Subcutaneous abdominal adipose tissue (tissue), 5 donors: ENCODE results near the gene RCAN3.
"Not testable (repeated sequence)": the region's sequence is repeated elsewhere in the genome, so short reads cannot be mapped to it uniquely, and the experiment has no call there.

Experiments used
- H3K27ac ChIP-seq: one replicate; pipeline ENCODE4 v1.7.0; 2013; ENCODE audit warnings: low read depth, mild to moderate bottlenecking, inconsistent platforms, low read length, moderate library complexity
- H3K27me3 ChIP-seq, 5 donors: one replicate each; pipeline ENCODE4 v1.7.0; 2013; ENCODE audit warnings: low read length in 5 of 5, inconsistent platforms in 1 of 5; ENCODE audit not compliant: control insufficient read depth in 5 of 5, insufficient read depth in 4 of 5
- H3K36me3 ChIP-seq, 5 donors: one replicate each; pipeline ENCODE4 v1.7.0; 2013; ENCODE audit warnings: low read length in 5 of 5; ENCODE audit not compliant: control insufficient read depth in 5 of 5, insufficient read depth in 5 of 5
- H3K4me1 ChIP-seq, 5 donors: one replicate each; pipeline ENCODE4 v1.7.0; 2013; ENCODE audit warnings: low read length in 5 of 5, mild to moderate bottlenecking in 3 of 5, moderate library complexity in 1 of 5; ENCODE audit not compliant: control insufficient read depth in 5 of 5, insufficient read depth in 5 of 5
- H3K4me3 ChIP-seq, 5 donors: one replicate each; pipeline ENCODE4 v1.7.0; 2013; ENCODE audit warnings: low read length in 5 of 5, low read depth in 1 of 5
- H3K9ac ChIP-seq, 5 donors: one replicate each; pipeline ENCODE4 v1.7.0; 2013; ENCODE audit warnings: low read length in 5 of 5, mild to moderate bottlenecking in 4 of 5, moderate library complexity in 3 of 5
- H3K9me3 ChIP-seq, 5 donors: one replicate each; pipeline ENCODE4 v1.7.0; 2013; ENCODE audit warnings: low read length in 5 of 5; ENCODE audit not compliant: control insufficient read depth in 5 of 5
- donor health status: healthy.
- donor health status: healthy.
- donor health status: healthy.
- donor health status: healthy.
- donor health status: healthy.

Gene RCAN3

DNA sequence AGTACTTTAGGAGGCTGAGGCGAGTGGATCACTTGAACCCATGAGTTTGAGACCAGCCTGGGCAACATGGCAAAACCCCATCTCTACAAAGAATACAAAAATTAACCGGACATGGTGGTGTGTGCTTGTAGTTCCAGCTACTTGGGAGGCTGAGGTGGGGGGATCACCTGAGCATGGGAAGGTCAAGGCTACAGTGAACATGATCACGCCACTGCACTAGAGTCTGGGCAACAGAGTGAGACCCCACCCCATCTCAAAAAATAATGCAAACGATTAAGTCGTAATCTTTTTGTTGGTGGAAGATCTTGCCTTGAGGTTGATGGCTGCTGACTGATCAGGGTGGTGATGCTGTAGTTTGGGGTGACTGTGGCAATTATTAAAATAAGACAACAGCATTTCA lies 6.3 kb downstream of the RCAN3 start:
- no peaks in the 10 kb centered on the region for H3K9me3 ChIP-seq
- H3K36me3 ChIP-seq, result no peaks in the 10 kb centered on the region
- peaks cover 0 to 1% (median 0%) of the 10 kb centered on the region in 5 donors for H3K4me1 ChIP-seq
- H3K4me3 ChIP-seq, result no peak overlapping the region
- H3K9ac ChIP-seq, result no peak overlapping the region
- H3K27me3 ChIP-seq, result no peaks in the 10 kb centered on the region
- H3K27ac ChIP-seq, result no peak overlapping the region

DNA sequence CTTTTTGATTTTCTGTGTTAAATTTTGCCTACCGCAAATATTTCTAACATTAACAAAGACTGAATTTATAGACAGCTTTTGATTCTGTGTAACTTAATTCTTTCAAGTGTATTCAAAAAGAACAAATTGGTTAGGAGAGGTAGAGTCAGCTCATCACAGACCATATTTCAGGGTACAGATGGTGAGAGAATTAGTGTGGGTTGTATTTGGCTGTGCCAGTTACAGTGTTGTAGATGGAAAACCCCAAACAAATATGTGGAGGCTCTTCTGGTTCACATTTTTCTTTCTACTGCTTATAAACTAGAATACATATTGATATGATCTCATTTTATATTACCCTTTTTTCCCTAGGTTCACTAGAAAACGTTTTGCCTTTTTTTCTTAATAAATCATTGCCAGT lies 11.1 kb downstream of the RCAN3 start:
- Histone ChIP-seq H3K9ac (no peak overlapping the region), H3K4me1 (no peaks in the 10 kb centered on the region), H3K4me3 (no peak overlapping the region), H3K27ac (no peak overlapping the region), H3K27me3 (no peaks in the 10 kb centered on the region), H3K36me3 (peaks cover 0 to 4% (median 0%) of the 10 kb centered on the region in 5 donors), H3K9me3 (no peaks in the 10 kb centered on the region)

DNA sequence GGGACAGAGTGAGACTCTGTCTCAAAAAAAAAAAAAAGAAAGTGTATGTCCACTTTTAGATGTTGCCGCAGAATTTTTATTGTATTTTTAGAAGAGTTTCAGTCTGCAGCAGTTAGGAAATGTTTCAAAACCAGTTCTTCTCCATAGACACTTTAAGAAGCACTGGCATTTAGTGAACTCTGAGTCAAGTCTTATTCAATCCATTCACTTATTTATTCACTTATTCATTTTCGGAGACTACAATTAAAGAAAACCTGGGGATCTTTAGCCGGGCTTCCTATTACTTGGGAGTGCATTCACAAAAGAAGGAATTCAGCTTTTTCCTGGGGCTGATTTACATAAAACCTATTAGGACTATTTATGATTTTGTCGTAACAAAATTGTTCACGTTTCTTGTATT lies 12.3 kb downstream of the RCAN3 start:
- Histone ChIP-seq H3K4me3 (no peak overlapping the region), H3K27me3 (no peaks in the 10 kb centered on the region), H3K9me3 (no peaks in the 10 kb centered on the region), H3K9ac (no peak overlapping the region), H3K4me1 (no peaks in the 10 kb centered on the region), H3K27ac (no peak overlapping the region), H3K36me3 (peaks cover 0 to 4% (median 0%) of the 10 kb centered on the region in 5 donors)

DNA sequence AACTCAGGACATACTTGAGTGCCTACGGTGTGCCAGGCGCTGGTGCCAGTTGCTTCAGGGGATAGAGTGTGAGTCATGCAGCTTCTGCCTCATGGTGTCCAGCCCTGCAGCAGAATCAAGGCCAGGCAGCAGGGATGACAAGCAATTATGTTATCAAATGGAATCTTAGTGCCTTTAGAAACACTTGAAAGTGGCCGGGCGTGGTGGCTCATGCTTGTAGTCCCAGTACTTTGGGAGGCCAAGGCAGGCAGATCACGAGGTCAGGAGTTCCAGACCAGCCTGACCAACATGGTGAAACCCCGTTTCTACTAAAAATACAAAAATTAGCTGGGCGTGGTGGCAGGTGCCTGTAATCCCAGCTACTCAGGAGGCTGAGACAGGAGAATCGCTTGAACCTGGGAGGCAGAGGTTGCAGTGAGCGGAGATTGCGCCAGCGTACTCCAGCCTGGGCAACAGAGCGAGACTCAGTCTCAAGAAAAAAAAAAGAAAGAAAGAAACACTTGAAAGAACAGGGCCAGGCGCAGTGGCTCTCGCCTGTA lies 13.1 kb downstream of the RCAN3 start:
- H3K4me1 ChIP-seq, H3K4me3 ChIP-seq, H3K27me3 ChIP-seq, H3K36me3 ChIP-seq, H3K9ac ChIP-seq, H3K27ac ChIP-seq, H3K9me3 ChIP-seq: not testable (repeated sequence)

DNA sequence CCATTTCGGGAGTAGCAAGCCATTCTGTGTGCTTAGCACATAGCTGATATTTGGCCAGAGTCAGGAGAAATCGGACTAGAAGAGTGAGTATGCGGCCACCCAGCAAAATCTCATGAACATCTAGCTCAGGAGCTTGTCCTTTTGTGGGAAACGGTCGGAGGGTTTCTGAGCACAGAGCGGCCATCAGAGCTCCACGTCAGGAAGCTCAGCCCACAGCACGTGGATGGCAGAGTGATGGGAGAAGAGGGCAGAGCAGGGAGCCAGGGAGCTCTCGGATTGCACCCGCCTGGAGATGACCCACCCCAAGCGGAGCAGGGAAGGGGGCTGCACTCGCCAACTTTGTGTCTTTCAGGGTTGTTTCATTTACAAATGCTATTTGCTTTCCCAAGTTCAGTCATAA lies 13.9 kb downstream of the RCAN3 start:
- Histone ChIP-seq H3K27ac (no peak overlapping the region), H3K4me3 (no peak overlapping the region)

DNA sequence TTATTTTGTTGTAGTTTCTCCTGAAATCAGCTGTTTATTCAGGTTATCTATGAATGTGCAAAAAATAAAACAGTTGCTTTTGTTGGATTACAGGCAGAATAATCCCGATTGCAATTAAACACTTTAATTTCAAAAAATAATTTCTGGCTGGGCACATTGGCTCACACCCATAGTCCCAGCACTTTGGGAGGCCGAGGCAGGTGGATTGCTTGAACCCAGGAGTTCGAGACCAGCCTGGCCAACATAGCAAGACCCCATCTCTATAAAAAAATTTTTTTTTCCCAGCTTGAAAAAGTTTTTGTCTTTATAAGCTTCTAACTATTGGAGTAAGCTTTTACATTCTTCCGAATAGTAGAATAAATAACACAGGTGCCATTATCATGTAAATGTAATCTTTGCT lies 15.3 kb downstream of the RCAN3 start:
- Histone ChIP-seq H3K27me3 (no peaks in the 10 kb centered on the region), H3K36me3 (peaks cover 0 to 4% (median 0%) of the 10 kb centered on the region in 5 donors), H3K4me1 (no peaks in the 10 kb centered on the region), H3K4me3 (no peak overlapping the region), H3K9ac (no peak overlapping the region), H3K9me3 (no peaks in the 10 kb centered on the region), H3K27ac (no peak overlapping the region)

More for the DNA sequence above, 13.9 kb downstream of the RCAN3 start:
- Histone ChIP-seq H3K4me1 (no peaks in the 10 kb centered on the region), H3K9me3 (no peaks in the 10 kb centered on the region), H3K9ac (no peak overlapping the region), H3K36me3 (peaks cover 0 to 4% (median 0%) of the 10 kb centered on the region in 5 donors), H3K27me3 (no peaks in the 10 kb centered on the region)

DNA sequence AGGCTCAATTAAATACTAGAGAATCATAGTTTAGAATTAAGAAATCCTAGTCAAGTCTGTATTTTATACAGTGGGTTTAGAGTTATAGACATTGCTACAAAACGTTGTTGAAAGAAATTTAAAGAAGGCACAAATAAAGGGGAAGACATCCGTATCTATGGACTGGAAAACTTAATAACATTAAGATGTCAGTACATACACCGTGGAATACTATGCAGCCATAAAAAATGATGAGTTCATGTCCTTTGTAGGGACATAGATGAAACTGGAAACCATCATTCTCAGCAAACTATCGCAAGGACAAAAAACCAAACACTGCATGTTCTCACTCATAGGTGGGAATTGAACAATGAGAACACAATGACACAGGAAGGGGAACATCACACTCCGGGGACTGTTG lies 17.6 kb downstream of the RCAN3 start:
- H3K9me3 ChIP-seq, H3K27ac ChIP-seq, H3K4me3 ChIP-seq, H3K27me3 ChIP-seq, H3K4me1 ChIP-seq, H3K36me3 ChIP-seq, H3K9ac ChIP-seq: not testable (repeated sequence)

DNA sequence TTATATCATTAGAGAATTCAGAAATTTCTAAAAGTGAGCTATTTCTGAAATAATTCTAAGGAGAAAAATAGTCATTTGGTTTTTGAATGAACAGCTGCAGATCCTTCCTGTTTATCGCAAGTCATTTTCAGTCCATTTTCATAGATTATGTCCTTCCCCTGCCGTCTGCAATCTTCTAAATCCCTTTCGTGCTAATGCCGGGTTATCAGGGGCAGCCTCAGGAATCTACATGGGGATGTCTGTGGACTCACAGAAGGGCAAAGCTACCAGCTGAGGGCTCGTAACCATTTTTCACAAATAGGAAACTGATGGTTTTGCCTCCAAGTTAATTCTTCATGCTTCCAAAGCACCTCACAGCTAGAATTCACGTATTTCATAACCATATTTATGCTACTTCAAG lies 23.0 kb downstream of the RCAN3 start:
- Histone ChIP-seq H3K9ac (no peak overlapping the region), H3K4me3 (no peak overlapping the region), H3K27ac (no peak overlapping the region), H3K4me1 (no peaks in the 10 kb centered on the region), H3K9me3 (no peaks in the 10 kb centered on the region), H3K27me3 (no peaks in the 10 kb centered on the region), H3K36me3 (no peaks in the 10 kb centered on the region)

DNA sequence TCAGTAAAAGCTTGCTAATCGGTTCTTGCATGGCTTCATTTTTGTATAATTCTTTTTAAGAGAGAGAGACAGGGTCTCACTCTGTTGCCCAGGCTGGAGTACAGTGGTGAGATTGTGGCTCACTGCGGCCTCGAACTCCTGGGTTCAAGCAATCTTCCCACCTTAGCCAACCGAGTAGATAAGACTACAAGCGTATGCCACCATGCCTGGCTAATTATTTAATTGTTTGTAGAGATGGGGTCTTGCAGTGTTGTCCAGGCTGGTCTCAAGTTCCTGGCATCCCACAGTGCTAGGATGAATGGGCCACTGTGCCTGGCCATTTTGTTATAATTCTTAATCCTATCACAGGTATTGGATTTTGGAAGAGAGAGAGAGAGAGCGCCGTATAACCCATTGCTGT lies 23.4 kb downstream of the RCAN3 start:
- H3K27ac ChIP-seq, result no peak overlapping the region
- no peaks in the 10 kb centered on the region for H3K36me3 ChIP-seq
- no peak overlapping the region for H3K4me3 ChIP-seq
- H3K9ac ChIP-seq, result no peak overlapping the region
- H3K4me1 ChIP-seq, result no peaks in the 10 kb centered on the region
- no peaks in the 10 kb centered on the region for H3K27me3 ChIP-seq
- H3K9me3 ChIP-seq, result no peaks in the 10 kb centered on the region

DNA sequence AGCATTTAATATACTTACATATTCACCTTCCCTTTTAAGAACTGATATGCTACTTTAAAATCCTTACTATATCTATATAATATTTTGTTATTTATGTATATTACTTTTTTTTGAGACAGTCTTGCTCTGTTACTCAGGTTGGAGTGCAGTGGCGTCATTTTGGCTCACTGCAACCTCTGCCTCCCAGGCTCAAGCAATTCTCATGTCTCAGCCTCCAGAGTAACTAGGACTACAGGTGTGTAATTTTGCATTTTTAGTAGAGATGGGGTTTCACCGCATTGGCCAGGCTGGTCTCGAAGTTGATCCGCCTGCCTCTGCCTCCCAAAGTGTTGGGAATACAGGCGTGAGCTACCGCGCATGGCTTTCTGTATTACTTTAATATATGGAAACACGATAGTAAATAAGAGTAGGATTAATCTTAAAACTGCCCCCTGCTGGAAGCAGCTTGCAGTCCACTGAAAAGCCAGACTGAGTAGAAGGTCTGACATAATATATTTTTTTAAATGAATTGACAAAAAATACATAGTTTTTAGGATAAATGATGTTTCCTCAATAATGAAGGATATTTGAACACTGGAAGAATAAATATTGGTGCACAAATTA lies 24.4 kb downstream of the RCAN3 start:
- Histone ChIP-seq H3K4me3 (no peak overlapping the region), H3K9ac (no peak overlapping the region), H3K9me3 (no peaks in the 10 kb centered on the region), H3K27me3 (no peaks in the 10 kb centered on the region), H3K4me1 (no peaks in the 10 kb centered on the region), H3K36me3 (no peaks in the 10 kb centered on the region), H3K27ac (no peak overlapping the region)
